ENCODE data around the gene SLC4A1AP.

DNA sequence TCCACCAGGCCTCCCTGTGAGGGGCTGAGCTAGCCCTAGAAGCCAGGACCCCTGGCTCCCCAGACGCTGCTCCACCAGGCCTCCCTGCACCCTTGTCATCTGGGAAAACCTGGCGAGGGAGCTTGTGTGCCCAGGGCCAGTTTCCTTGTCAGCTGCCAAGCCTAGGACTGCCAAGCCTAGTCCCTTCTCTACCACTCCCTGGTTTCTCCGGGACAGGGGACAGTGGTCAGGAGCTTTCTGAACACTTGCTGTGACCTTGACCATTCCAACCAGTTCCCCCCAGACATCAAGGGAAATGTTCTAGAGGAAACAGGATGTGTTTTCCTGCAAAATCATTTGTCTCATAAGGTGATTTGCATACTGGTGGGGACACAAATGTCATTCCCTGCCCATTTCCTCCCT lies 66.6 kb downstream of the SLC4A1AP start:
- TF ChIP-seq, protein P1, sequence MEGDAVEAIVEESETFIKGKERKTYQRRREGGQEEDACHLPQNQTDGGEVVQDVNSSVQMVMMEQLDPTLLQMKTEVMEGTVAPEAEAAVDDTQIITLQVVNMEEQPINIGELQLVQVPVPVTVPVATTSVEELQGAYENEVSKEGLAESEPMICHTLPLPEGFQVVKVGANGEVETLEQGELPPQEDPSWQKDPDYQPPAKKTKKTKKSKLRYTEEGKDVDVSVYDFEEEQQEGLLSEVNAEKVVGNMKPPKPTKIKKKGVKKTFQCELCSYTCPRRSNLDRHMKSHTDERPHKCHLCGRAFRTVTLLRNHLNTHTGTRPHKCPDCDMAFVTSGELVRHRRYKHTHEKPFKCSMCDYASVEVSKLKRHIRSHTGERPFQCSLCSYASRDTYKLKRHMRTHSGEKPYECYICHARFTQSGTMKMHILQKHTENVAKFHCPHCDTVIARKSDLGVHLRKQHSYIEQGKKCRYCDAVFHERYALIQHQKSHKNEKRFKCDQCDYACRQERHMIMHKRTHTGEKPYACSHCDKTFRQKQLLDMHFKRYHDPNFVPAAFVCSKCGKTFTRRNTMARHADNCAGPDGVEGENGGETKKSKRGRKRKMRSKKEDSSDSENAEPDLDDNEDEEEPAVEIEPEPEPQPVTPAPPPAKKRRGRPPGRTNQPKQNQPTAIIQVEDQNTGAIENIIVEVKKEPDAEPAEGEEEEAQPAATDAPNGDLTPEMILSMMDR (IDR thresholded peaks at IDR 0.05 in 2 of 3, conservative IDR thresholded peaks at IDR 0.05 in 1 of 3; ENCODE audit: borderline replicate concordance in 1 of 3, insufficient read depth in 1 of 3, low read depth in 2 of 3, low read length in 2 of 3), result no peak
- no peak for TF ChIP-seq EZH2 (IDR thresholded peaks at IDR 0.05)
- no peak for TF ChIP-seq POLR2A (IDR thresholded peaks at IDR 0.05; ENCODE audit: borderline replicate concordance, extremely low read depth, insufficient read depth, insufficient read length)

Data from HCT116 (cell line).